WTC11 (cell line): ENCODE measurements around the gene CFAP99. TPM values are rescaled to one million over a fixed set of nuclear protein-coding genes. Genes with fewer than 3 reads are reported as not detected.

Experiments
- ATAC-seq: fragments of 200-7000 bp; cut with Tn5 transposase; 2 replicates; pipeline ENCODE4 v1.10.0; 2021; ENCODE audit warnings: mild to moderate bottlenecking, moderate library complexity
- CTCF ChIA-PET: fragments of 300-600 bp; sonication (Branson Sonifier 250); formaldehyde crosslinking; loops from one replicate; lab custom pipeline; 2021; ENCODE audit warnings: antibody characterized with exemption; lab: Charles Lee
- POLR2A ChIA-PET: fragments of 350-600 bp; sonication (Branson Sonifier 250); formaldehyde crosslinking; loops from one replicate; lab custom pipeline; 2021; ENCODE audit warnings: antibody characterized with exemption; lab: Charles Lee
- DNase-seq: peaks from one replicate; pipeline ENCODE4 v3.0.0; 2021; ENCODE audit warnings: low spot score
- H3K27ac Mint-ChIP-seq: 2 replicates; pipeline ENCODE4 v1.8.0; 2021; ENCODE audit warnings: mixed read lengths
- H3K27me3 Mint-ChIP-seq: 2 replicates; pipeline ENCODE4 v1.8.0; 2021; ENCODE audit warnings: low read depth, mild to moderate bottlenecking, moderate library complexity, mixed read lengths
- H3K36me3 Mint-ChIP-seq: 2 replicates; pipeline ENCODE4 v1.8.0; 2021; ENCODE audit warnings: mixed read lengths
- H3K4me1 Mint-ChIP-seq: 2 replicates; pipeline ENCODE4 v1.8.0; 2022; ENCODE audit warnings: mixed read lengths
- H3K4me3 Mint-ChIP-seq: 2 replicates; pipeline ENCODE4 v1.8.0; 2021; ENCODE audit warnings: mild to moderate bottlenecking, moderate library complexity, mixed read lengths
- H3K9me3 Mint-ChIP-seq: 2 replicates; pipeline ENCODE4 v1.8.0; 2021; ENCODE audit warnings: mixed read lengths
- ARID4B ChIP-seq: sonication (generic); formaldehyde crosslinking; IDR thresholded peaks from 2 replicates; pipeline ENCODE4 v1.8.0; 2023; ENCODE audit warnings: missing genetic modification reagents, mild to moderate bottlenecking, borderline replicate concordance
- ATF1 ChIP-seq: sonication (generic); formaldehyde crosslinking; IDR thresholded peaks from 2 replicates; pipeline ENCODE4 v1.8.1; 2023; ENCODE audit warnings: mild to moderate bottlenecking, moderate library complexity, missing genetic modification reagents
- ELF4 ChIP-seq: sonication (generic); formaldehyde crosslinking; IDR thresholded peaks from 2 replicates; pipeline ENCODE4 v1.8.1; 2022; ENCODE audit warnings: low read depth, mild to moderate bottlenecking, moderate library complexity, missing genetic modification reagents
- ESRRA ChIP-seq: sonication (generic); formaldehyde crosslinking; IDR thresholded peaks from 2 replicates; pipeline ENCODE4 v1.8.1; 2022; ENCODE audit warnings: mild to moderate bottlenecking, missing genetic modification reagents, borderline replicate concordance
- NR3C1 ChIP-seq: sonication (generic); formaldehyde crosslinking; conservative IDR thresholded peaks from 2 replicates; pipeline ENCODE4 v1.8.1; 2023; ENCODE audit warnings: low read depth, mild to moderate bottlenecking, missing genetic modification reagents
- PREB ChIP-seq: sonication (generic); formaldehyde crosslinking; IDR thresholded peaks from 2 replicates; pipeline ENCODE4 v1.8.1; 2022; ENCODE audit warnings: mild to moderate bottlenecking, missing genetic modification reagents, moderate library complexity, borderline replicate concordance
- PRRX2 ChIP-seq: fragments of 250-450 bp; sonication (Bioruptor Pico); IDR thresholded peaks from 2 replicates; pipeline ENCODE4 v1.8.0; 2021; ENCODE audit warnings: mild to moderate bottlenecking
- SMAD4 ChIP-seq: sonication (generic); formaldehyde crosslinking; IDR thresholded peaks from 2 replicates; pipeline ENCODE4 v1.8.0; 2022; ENCODE audit warnings: mild to moderate bottlenecking, missing genetic modification reagents
- SOX15 ChIP-seq: fragments of 250-450 bp; sonication (Bioruptor Pico); IDR thresholded peaks from 2 replicates; pipeline ENCODE4 v1.9.0; 2021; ENCODE audit warnings: mild to moderate bottlenecking
- TCF7 ChIP-seq: sonication (generic); formaldehyde crosslinking; IDR thresholded peaks from 2 replicates; pipeline ENCODE4 v1.8.0; 2022; ENCODE audit warnings: mild to moderate bottlenecking, low read depth, missing genetic modification reagents, moderate library complexity
- ZNF121 ChIP-seq: sonication (generic); formaldehyde crosslinking; IDR thresholded peaks from 2 replicates; pipeline ENCODE4 v1.8.0; 2023; ENCODE audit warnings: missing genetic modification reagents
- ZNF423 ChIP-seq: fragments of 250-450 bp; sonication (Bioruptor Pico); IDR thresholded peaks from 2 replicates; pipeline ENCODE4 v2.1.2; 2022; ENCODE audit warnings: mild to moderate bottlenecking, moderate library complexity
- total RNA-seq: library from RNA; stranded (reverse); gene quantifications from 3 replicates; pipeline ENCODE4 v1.2.3, GENCODE V29; 2021
- TF ChIP-seq, protein P1 (sequence below): sonication (generic); formaldehyde crosslinking; IDR thresholded peaks from 2 replicates; pipeline ENCODE4 v1.8.0; 2023; ENCODE audit warnings: mild to moderate bottlenecking, missing genetic modification reagents

The CFAP99 gene
- total RNA-seq, 1 experiment from 2014 or later, result not detected

GRCh38 chr4:2432991-2433530, 14.3 kb downstream of the CFAP99 start (continued):
- TF ChIP-seq ELF4 (no peak), PRRX2 (CRISPR knock-in tag) (no peak), ATF1 (CRISPR knock-in tag) (no peak), NR3C1 (CRISPR knock-in tag) (no peak)
- TF ChIP-seq, all 79 proteins: peak for 0

GRCh38 chr4:2433609-2434350, 15.0 kb downstream of the CFAP99 start:
- TF ChIP-seq ZNF121 (CRISPR knock-in tag) (no peak), ARID4B (no peak), TCF7 (CRISPR knock-in tag) (no peak), PREB (CRISPR knock-in tag) (no peak), ESRRA (CRISPR knock-in tag) (no peak)
- TF ChIP-seq, protein P1, sequence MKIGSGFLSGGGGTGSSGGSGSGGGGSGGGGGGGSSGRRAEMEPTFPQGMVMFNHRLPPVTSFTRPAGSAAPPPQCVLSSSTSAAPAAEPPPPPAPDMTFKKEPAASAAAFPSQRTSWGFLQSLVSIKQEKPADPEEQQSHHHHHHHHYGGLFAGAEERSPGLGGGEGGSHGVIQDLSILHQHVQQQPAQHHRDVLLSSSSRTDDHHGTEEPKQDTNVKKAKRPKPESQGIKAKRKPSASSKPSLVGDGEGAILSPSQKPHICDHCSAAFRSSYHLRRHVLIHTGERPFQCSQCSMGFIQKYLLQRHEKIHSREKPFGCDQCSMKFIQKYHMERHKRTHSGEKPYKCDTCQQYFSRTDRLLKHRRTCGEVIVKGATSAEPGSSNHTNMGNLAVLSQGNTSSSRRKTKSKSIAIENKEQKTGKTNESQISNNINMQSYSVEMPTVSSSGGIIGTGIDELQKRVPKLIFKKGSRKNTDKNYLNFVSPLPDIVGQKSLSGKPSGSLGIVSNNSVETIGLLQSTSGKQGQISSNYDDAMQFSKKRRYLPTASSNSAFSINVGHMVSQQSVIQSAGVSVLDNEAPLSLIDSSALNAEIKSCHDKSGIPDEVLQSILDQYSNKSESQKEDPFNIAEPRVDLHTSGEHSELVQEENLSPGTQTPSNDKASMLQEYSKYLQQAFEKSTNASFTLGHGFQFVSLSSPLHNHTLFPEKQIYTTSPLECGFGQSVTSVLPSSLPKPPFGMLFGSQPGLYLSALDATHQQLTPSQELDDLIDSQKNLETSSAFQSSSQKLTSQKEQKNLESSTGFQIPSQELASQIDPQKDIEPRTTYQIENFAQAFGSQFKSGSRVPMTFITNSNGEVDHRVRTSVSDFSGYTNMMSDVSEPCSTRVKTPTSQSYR, result no peak
- no peak for DNase-seq
- ChIA-PET CTCF (interaction anchor here (1.1 to 3.6 kb wide), 5 partner anchors 8 to 214 kb away, joined by 3 to 19 read pairs (median 4); partner anchors contain the start of genes CFAP99 and ZFYVE28), POLR2A (no interaction called here)
- H3K4me3 Mint-ChIP-seq, result no peak overlapping the region
- no peaks in the 10 kb centered on the region for H3K27me3 Mint-ChIP-seq
- H3K27ac Mint-ChIP-seq, result no peak overlapping the region; the same call in 1 of the 2 replicates
- H3K36me3 Mint-ChIP-seq, result no peaks in the 10 kb centered on the region
- H3K4me1 Mint-ChIP-seq, result no peaks in the 10 kb centered on the region
- no peak for ATAC-seq
- peaks cover 7% of the 10 kb centered on the region for H3K9me3 Mint-ChIP-seq

GRCh38 chr4:2434420-2434819, 15.7 kb downstream of the CFAP99 start:
- no peak for DNase-seq
- H3K4me3 Mint-ChIP-seq, result no peak overlapping the region
- H3K36me3 Mint-ChIP-seq, result no peaks in the 10 kb centered on the region
- H3K27ac Mint-ChIP-seq, result no peak overlapping the region; the same call in 1 of the 2 replicates
- ATAC-seq, result no peak
- no peak for TF ChIP-seq NR3C1 (CRISPR knock-in tag)
- TF ChIP-seq SOX15 (CRISPR knock-in tag), result no peak
- TF ChIP-seq SMAD4, result no peak
- peak; percentile 61 for TF ChIP-seq ZNF423 (CRISPR knock-in tag)
- H3K4me1 Mint-ChIP-seq, result no peaks in the 10 kb centered on the region
- POLR2A ChIA-PET, result no interaction called here
- no peaks in the 10 kb centered on the region for H3K27me3 Mint-ChIP-seq
- CTCF ChIA-PET, result interaction anchor here (1.0 to 1.9 kb wide), 5 partner anchors 12 to 214 kb away, joined by 3 to 8 read pairs (median 4); partner anchors contain the start of genes CFAP99 and ZFYVE28
- peaks cover 7% of the 10 kb centered on the region for H3K9me3 Mint-ChIP-seq
